Midbrain (tissue), 1 donor: ENCODE measurements around the gene CACHD1.

ENCODE experiments used
- DNase-seq: peaks from one replicate; lab custom pipeline; 2025; lab: John Stamatoyannopoulos, UW

Gene CACHD1

DNA sequence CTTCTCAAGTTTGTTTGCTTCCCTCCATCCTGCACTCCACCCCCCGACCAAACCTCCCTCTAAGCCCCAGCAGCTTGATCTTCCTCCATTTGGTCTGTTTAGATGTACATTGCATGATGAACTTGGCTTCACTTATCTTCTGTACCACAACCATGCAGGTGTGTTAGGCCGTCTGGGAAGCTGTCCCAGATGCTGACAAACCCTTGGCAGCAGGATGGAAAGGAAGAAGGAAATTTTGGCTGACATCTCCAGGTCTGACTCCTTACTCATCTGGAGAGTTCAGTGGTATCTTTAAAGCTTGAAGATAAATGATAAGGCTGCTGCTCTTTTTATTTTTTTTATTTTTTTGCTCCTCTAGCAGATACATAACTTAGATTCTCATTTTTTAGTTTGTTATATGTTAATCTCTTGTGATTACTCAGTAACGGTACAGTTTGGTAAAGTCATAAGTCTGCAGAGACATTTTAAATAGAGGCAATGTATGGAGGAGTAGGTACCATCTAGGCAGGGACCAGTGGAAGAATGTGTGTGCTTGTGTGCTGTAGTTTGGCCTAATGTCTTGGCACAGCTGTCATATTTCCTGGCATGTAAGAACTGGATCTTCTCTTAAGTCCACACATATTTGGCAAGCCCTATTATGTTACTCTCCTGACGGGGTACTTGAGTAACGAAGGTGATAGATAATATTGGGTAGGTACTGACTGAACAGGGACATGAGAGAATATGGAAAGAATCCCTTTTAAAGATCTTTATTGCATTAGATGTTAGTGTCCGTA, 79.7 kb downstream of the CACHD1 start:
- DNase-seq: no peak

DNA sequence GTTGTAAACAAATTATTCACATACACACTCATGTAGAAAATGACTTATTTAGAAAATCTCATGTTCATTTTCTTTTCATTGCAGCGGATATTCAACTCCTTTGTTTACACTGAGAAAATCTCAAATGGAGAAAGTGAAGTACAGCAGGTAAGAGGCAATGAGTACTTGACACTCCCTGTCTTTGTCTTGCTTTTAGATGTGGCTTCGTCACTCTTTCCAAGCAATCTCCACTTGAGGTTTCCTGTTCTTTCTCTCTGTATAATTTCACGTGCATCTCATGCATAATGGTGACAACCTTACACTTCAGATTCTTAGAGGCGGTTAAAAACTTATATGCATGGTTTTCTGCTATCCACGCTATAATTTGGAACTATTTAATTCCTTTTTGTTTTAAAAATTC, 80.6 kb downstream of the CACHD1 start:
- DNase-seq: no peak

DNA sequence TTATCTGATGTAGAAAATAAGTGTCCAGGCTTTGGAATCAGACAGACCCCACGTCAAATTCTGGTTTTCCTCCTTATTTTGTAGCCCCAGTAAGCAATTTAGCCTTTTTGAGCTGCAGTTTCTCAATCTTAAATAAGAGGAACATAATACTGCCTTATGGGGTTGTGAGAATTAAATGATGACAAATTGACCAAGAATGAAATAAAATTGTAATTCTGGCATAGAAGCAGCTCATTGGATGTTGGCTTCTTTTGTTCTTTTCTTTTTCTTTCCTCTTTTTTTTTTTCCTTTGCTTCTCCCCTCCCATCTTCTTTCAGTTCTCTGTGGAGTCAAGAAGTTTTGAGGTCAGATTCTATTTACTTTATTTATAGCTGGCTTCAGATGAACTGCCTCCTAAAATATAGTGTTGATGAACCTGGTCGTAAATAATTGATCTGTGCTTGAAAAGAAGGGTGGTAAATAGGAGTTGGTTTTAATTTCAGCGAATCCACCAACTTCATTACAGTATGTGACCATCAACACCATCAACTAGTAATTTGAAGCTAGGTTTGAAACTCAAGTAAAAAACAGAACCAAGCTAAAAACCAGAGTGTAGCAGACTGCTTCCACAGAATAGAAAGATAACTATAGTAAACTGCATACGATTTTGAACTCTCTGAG, 81.1 kb downstream of the CACHD1 start:
- DNase-seq: no peak

DNA sequence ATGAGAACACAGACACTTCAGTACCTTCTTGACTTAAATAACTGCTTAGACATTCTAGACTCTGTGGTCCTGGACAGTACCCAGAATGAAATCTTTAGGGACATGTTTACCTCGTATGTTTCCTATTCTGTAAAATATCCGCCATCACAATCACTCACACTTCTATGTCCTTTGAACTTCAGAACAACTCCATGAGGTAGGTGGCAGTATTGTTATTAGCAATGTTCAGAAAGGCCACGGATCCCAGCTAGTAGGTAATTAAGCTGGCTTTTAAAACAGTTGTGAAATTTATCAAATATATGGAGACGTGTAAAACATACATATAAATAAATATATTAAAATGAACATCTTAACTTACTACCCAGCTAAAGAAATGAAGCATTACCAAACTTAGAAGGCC, 83.4 kb downstream of the CACHD1 start:
- DNase-seq: no peak

DNA sequence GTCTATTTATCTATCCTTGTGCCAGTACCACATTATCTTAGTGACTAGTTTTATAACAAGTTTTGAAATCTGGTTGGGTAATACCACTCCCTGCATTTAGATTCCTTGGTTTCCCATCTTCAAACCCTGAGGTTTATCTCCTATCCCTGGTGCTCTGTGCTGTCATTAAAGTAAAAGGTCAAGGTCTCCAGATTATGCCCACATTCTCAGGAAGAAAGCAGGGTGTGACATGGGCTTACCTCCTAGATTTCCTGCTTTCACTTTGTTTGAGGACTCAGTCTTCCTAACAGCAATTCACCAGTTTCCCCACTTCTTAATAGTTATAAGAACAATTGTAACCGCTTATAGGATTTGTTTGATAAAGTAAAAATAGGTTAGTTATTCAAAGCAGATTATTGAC, 86.0 kb downstream of the CACHD1 start:
- no peak for DNase-seq

DNA sequence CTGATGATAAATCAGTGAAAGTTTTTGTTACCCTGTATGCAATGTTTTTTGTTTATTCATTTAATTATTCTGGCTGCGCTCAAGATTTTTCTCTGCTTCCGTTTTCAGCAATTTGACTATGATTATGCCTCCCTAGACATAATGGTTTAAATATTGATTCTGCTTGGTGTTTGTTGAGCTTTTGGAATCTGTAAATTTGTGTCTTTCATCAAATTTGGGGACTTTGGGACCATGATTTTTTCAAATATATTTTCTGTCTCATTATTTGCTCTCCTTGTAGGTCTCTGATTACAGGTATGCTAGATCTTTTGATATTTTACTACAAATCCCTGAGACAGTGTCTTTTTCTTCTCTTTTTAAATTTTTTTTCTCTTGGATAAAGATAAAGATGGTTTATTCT, 92.1 kb downstream of the CACHD1 start:
- no peak for DNase-seq

DNA sequence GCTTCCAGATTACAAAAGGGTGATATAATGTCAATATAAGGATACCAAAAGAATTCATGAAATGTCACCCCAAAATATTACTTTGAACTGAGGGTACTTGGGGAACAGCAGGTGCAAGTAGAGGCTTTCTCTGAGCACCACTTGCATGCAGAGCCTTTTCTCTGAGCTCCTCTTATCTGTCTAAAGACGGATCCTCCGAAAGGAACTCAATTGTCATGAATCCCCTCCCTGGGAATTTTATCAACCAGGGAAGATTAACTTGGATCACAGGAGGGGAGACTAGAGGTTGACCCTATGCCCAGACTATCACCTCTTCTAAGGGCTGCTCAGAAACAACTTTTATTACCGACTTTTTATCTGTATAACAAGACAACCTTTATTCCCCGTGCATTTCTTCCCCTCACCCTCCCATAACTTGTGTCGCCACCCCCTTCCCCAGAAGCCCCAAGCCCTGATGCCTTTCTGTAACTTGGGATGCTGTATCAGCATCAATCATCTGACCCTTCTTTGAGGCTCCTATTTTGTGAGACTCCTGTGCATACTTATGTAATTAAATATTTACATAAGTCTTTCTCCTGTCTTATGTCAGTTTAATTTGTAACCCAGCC, 94.1 kb downstream of the CACHD1 start:
- no peak for DNase-seq

DNA sequence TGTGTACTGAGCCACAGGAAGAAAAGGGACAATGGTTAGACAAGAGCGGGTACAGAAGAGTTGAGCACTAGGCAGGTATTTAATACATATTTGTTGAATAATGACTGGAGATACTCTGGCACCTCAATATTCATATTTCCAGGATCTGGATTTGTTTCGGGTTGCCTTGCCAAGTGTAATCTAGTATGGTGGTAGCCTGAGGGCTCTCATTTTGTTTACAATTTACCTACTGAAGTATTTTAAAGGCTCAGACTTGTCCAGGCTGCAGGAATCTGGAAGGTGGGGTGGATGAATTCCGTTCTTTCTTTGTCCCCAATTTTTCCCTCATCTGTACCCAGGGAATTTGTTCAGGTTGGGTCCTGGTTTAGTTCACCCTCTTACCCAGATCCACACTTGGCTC, 95.0 kb downstream of the CACHD1 start:
- DNase-seq: no peak

DNA sequence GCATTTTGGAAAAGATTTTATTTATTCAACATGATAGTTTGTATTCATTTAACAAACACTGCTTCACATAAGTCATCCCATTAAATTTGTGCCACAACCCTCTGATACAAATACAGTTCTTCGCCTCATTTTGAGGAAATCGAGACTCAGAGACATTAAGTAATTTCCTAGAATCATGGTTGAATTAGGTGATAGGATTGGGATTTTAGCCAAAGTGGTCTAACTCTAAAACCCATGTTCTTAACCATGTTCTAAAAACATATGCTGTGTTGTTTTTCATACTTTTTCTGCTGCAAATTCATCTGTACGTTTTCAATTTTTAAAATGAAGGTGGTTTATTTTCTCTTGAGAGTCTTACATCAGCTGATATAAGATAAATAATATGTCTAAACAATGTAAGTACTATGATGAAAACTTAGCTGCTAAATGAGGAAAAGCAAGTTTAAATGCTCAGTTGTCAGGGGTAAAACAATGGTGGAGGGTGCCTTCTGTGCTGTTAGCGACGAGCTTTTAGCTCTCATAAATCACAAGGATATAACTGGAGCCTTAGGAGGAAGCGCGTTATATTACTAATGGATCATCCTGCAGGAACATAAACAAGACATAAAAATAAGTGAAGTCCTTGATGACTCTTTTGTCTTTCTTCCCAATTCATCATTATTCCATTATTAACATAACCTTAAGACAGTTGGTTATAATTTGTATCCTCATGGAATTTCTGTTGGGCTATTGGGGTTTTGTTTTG, 97.7 kb downstream of the CACHD1 start:
- DNase-seq: no peak

DNA sequence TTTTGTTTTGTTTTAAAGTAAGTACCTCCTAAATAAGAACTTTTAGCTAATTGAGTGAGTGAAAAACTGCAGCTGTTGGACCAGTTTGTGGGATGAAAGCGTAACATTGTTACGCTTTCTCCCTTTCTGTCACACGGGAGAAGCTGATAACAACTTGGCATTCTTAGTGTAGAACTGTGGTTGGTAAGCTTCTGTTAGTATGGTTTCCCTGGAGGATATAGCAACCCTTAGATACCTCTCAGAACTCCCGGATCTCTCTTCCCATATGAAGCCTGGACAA, 98.2 kb downstream of the CACHD1 start:
- DNase-seq: no peak

DNA sequence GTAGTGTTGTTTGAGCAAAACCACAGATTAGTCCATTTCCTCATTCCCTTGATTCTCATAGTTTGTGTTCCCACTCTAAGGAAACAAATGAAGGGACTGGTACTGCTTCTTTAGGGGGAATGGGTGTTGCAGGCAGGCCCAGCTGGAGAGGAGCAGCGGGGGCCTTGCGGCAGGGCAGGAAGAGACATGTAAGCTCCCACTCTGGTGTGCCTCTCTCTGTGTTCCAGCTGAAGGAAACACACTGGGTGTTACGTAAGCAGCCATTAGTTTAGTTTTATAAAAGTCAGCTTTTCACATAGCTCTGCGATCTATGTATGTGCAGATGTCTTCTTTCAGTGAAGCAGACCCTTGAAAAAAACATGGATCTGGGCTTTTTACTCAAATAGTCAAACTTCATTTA, 99.5 kb downstream of the CACHD1 start:
- DNase-seq: no peak

DNA sequence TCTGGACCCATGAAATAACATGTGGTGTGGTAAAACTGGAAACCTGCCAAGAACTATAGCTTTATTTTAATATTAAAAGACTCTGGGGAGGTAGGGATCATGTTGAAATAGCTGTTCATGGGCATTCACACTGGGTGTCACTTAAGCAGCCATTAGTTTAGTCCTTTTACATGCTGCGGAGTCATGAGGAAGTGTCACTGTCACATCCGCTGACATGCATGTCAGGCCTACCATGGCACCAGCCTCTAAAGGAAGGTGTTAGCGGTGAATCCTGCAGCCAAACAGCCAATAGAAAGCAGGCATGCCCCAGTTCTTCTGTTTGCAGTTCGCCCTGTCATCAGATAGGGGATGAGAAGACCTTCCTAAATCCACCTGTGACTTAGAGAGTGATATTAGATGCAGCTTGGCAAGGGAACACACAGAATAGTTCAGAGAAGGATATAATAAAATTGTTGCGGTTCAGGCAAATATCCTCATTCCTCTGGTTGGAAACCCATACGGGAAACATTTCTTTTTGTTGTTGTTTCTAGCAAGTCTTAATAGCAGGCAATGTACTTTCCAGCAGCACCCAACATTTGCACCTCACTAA, 100.4 kb downstream of the CACHD1 start:
- DNase-seq: no peak

DNA sequence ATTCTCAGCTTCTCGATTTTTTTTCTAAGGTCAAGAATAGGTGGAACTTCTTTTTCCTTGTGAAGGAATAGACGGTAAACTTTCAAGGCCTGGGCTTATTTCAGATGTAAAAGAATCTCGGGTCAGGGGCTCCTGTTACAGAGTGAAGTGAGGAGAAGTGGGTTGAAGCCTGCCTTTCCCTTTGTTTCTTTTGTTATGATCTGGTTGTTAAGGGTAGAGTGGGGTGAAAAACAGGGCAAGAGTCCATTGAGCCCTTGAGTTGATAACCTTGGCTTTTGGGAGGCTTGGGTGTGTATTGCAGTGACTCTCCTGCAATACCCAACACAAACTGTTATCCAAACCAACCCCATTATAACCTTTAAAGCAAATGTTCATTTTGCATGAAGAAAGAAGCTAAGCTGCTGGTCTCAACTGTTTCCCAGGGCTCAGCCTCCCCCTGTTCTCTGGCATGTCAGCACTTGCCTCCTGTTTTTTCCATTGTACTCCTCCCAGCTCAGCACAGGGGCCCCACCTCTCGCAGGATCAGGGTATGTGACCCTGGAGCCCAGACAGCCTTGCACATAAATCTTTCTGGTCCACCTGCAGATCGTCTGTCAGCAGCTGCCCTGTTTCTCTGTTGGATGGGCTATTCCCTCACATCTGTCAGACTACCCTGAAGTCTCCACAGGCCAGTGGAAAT, 102.4 kb downstream of the CACHD1 start:
- no peak for DNase-seq

DNA sequence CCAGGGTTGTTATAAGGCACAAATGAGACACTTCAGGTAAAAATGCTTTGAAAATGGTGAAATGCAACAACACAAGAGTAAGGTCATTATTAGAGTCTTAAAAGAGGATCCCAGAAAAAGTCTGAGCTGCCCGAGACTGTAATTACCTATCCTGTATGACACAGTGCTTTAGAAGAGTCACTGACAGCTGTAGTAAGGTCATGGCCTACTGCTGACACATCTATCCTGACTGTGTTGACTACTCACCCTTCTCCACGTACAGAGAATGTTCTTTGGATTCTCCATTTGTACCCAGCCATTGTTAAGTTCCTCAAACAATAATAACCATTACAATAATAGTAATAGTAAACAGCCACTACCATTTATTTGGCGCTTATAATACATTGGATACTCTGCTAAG, 104.4 kb downstream of the CACHD1 start:
- DNase-seq: no peak

DNA sequence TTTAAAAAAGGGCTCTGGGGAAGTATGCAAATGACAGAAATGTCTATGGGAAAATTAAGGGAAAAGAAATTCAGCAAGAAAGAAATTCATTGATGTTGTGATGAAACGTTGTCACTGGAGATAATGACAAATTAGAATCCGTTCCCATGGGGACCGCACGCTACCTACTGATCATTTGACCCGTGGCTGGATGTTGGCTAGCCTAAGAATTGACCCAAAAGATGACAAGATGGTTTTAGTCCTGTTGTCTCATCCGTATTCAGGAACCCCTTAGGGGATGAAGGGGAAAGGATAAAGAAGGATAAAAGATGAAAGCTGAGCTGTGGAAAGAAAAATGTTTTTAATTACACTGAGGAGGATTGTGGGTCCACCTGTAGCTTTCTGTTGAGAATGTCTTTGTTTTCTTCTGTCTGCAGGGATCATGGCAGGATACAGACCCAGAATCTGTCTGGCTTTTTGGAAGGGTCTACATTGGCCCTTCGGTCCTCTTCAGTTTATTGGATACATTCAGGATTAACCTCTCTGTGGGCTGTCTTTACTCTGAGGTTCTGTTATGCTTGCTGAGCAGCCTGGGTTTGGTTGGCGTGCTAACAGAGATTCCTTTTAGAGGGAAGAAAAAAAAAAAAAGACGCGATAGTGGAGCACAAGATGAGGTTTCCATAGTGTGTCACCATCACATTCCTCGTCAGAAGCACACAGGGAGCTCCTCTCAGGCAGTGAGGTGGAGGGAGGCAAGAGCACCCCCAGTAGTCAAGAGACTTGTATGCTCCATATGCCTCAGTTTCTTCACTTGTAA, 106.2 kb downstream of the CACHD1 start:
- DNase-seq: no peak

DNA sequence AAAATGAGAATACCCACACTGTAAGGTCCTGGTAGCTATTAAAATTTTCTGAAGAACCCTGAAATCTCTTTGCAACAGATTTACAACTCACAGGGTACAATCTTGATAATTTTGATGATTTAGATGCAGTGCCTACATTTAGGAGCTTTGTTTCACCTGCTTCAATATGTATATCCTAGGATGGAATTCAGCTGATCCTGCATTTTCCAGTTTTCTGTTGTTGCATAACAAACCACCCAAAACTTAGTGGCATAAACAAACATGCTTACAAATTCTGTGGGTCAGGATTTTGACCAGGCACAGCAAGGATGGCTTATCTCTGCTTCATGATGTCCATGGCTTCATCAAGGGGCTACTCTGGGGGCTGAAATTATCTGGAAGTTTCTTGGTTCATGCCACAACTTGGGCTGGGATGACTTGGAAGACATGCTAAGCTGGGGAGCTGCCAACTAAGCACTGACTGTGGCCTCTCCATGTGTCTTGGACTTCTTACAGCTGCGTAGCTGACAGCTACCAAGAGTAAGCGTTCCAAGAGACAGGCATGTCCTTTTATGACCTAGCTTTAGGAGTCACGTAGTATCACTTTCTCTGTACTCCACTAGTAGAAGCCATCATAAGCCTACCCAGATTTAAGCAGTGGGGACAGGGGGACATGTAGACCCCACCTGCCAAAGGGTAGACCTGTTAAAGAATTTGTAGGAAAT, 108.5 kb downstream of the CACHD1 start:
- no peak for DNase-seq

DNA sequence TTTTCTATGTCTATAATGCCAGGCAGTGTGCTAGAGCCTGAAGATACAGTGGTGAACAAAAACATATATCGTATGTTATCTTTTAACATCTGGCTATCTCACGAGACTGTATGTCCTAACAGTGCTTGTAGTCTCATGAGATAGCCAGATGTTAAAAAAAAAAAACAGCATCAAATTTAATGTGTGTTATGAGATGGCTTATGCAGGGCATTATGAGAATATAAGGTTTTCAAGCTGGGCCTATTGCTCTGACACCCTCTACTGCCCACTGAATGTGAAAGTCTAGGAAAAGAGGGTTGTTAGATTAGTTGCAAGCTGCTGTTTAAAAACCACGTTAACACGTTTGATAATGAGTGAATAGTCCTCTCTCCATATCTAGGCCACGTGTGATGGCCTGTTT, 109.8 kb downstream of the CACHD1 start:
- DNase-seq: no peak

DNA sequence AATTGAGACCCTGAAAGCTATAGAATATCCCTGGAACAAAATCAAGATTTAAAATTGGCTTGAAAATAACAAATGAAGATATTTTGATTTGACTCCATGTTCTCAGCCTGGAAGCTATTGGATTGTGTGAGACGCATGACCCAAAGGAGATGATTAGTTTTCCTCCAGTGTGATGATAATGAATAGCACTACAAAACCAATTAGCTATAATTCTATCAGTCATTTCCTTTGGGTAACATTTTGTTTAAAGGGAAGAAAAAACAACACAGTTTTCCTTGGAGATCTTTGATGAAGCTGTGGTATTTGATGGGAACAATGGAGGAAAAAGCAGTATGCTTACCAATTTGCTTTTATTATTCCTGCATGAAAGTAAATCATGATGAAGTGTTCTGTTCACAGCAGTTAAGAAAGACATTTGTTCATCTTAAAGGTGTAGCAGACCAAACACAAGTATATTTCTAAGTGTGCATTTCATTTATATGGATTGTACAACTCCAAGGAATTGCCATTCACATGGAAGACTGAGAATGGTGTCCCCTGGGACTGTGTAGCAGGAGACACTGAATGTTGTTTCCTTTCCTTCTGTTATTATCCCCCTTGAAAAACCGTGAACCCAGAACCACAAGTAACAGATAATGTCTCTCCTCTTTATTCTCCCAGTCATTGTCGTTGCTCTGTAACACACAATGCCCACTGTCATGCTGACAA, 111.4 kb downstream of the CACHD1 start:
- no peak for DNase-seq

DNA sequence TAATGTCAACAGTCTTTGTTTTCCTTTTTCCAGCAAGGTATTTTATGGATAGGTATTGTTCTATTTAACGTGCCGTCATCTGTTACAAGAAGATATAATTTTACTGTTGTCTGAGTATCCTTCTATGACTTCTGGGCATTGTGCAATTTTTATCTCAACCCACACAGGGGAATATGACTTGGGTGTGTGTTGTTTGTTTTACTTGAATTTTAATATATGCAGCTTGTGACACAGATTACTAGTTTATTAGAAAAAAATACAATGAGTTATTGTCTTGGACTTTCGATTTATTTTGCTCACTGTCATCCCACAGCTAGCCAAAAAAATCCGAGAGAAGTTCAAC, 111.9 kb downstream of the CACHD1 start:
- no peak for DNase-seq

DNA sequence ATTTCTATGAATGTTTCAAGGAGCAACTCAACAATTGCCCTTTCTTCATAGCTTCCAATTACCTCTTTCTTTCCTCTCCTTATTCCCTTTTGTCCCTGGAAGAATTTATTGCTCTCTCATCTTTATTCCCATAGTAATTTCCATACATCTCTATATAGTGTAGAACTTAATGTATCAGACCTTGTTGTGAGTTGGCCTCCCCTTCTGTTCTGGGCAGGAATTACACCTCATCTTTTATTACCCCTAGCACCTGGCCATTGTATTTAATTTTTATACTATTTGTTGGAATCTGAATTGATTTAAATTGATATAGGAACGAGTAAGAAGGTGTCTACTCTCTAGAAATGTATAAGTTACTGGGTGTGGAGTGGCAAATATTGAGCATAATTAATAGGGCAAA, 114.5 kb downstream of the CACHD1 start:
- no peak for DNase-seq
